ENCODE results near the gene GRM1.

GRM1 gene

DNA sequence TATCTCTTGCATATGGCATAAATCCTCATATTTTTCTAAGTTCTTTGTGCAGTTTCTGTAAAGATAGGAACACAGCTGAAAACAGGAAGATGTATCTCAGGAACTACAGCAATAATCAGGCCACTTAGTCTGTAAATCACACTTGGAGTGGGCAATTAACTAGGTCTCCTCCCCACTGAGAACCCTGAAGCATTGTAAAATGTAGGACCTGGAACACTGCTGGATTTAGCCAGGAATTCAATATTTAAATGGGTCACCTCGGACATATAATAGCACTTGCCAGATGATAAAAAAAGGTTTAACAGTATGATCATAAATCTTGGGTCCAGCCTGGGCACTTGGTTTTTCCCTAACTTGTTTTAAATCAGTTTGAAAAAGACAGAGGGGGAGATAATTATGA lies 155.0 kb downstream of the GRM1 start:
- H3K36me3 ChIP-seq (replicated peaks; ENCODE audit: low read depth, low read length): no peaks in the 10 kb centered on the region
- H2AFZ ChIP-seq (ENCODE audit: low read depth, low read length): no peak overlapping the region
- no peaks in the 10 kb centered on the region for H3K79me2 ChIP-seq (ENCODE audit: low read length)
- H3K4me3 ChIP-seq (ENCODE audit: low read length): no peak overlapping the region
- no peaks in the 10 kb centered on the region for H3K27me3 ChIP-seq (ENCODE audit: low read depth, low read length)
- TF ChIP-seq, protein P1, sequence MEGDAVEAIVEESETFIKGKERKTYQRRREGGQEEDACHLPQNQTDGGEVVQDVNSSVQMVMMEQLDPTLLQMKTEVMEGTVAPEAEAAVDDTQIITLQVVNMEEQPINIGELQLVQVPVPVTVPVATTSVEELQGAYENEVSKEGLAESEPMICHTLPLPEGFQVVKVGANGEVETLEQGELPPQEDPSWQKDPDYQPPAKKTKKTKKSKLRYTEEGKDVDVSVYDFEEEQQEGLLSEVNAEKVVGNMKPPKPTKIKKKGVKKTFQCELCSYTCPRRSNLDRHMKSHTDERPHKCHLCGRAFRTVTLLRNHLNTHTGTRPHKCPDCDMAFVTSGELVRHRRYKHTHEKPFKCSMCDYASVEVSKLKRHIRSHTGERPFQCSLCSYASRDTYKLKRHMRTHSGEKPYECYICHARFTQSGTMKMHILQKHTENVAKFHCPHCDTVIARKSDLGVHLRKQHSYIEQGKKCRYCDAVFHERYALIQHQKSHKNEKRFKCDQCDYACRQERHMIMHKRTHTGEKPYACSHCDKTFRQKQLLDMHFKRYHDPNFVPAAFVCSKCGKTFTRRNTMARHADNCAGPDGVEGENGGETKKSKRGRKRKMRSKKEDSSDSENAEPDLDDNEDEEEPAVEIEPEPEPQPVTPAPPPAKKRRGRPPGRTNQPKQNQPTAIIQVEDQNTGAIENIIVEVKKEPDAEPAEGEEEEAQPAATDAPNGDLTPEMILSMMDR (IDR thresholded peaks at IDR 0.05; ENCODE audit: low read depth, low read length): no peak
- TF ChIP-seq EZH2phosphoT487 (IDR thresholded peaks at IDR 0.05; ENCODE audit: low read depth): no peak
- H4K20me1 ChIP-seq (ENCODE audit: insufficient read depth, low read length): no peaks in the 10 kb centered on the region
- H3K9ac ChIP-seq (ENCODE audit: low read length): no peak overlapping the region
- no peak overlapping the region for H3K4me2 ChIP-seq (ENCODE audit: low read length)
- no peaks in the 10 kb centered on the region for H3K9me3 ChIP-seq (ENCODE audit: insufficient read depth, low read length)
- no peaks in the 10 kb centered on the region for H3K4me1 ChIP-seq (ENCODE audit: low read length)
- H3K27ac ChIP-seq (ENCODE audit: low read length): no peak overlapping the region

DNA sequence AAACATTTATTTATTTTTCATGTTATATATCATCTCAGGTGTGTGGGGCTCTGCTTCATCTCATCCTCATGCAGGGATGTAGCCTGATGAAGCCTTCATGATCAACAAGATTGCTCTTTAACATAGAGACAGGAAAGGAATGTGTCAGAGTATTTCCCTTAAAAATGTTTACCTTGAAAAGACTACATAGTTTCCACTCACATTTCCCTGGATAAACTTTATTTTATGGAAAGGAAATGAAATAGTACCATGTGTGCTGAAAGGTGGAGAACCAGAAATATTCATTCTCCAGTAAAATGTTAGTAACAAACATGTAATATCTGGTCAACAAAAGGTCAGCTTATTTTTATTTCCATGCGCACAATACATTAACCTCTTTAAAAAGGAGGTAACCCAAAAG lies 155.8 kb downstream of the GRM1 start:
- Histone ChIP-seq H3K27me3 (ENCODE audit: low read depth, low read length) (no peaks in the 10 kb centered on the region), H3K36me3 (replicated peaks; ENCODE audit: low read depth, low read length) (no peaks in the 10 kb centered on the region), H3K4me1 (ENCODE audit: low read length) (no peaks in the 10 kb centered on the region), H3K27ac (ENCODE audit: low read length) (no peak overlapping the region), H3K4me2 (ENCODE audit: low read length) (no peak overlapping the region), H3K4me3 (ENCODE audit: low read length) (no peak overlapping the region), H4K20me1 (ENCODE audit: insufficient read depth, low read length) (no peaks in the 10 kb centered on the region), H2AFZ (ENCODE audit: low read depth, low read length) (no peak overlapping the region), H3K79me2 (ENCODE audit: low read length) (no peaks in the 10 kb centered on the region), H3K9me3 (ENCODE audit: insufficient read depth, low read length) (no peaks in the 10 kb centered on the region), H3K9ac (ENCODE audit: low read length) (no peak overlapping the region)
- no peak for TF ChIP-seq EZH2phosphoT487 (IDR thresholded peaks at IDR 0.05; ENCODE audit: low read depth)
- TF ChIP-seq, protein P1 (IDR thresholded peaks at IDR 0.05; ENCODE audit: low read depth, low read length): no peak

GRCh38 chr6:146189131-146189530 lies 160.3 kb downstream of the GRM1 start:
- Histone ChIP-seq H3K4me3 (ENCODE audit: low read length) (no peak overlapping the region), H3K36me3 (replicated peaks; ENCODE audit: low read depth, low read length) (no peaks in the 10 kb centered on the region), H4K20me1 (ENCODE audit: insufficient read depth, low read length) (no peaks in the 10 kb centered on the region), H2AFZ (ENCODE audit: low read depth, low read length) (no peak overlapping the region), H3K4me1 (ENCODE audit: low read length) (no peaks in the 10 kb centered on the region), H3K9me3 (ENCODE audit: insufficient read depth, low read length) (no peaks in the 10 kb centered on the region), H3K79me2 (ENCODE audit: low read length) (no peaks in the 10 kb centered on the region), H3K4me2 (ENCODE audit: low read length) (no peak overlapping the region), H3K27ac (ENCODE audit: low read length) (no peak overlapping the region), H3K27me3 (ENCODE audit: low read depth, low read length) (no peaks in the 10 kb centered on the region), H3K9ac (ENCODE audit: low read length) (no peak overlapping the region)
- no peak for TF ChIP-seq EZH2phosphoT487 (IDR thresholded peaks at IDR 0.05; ENCODE audit: low read depth)
- TF ChIP-seq, protein P1 (IDR thresholded peaks at IDR 0.05; ENCODE audit: low read depth, low read length): no peak

DNA sequence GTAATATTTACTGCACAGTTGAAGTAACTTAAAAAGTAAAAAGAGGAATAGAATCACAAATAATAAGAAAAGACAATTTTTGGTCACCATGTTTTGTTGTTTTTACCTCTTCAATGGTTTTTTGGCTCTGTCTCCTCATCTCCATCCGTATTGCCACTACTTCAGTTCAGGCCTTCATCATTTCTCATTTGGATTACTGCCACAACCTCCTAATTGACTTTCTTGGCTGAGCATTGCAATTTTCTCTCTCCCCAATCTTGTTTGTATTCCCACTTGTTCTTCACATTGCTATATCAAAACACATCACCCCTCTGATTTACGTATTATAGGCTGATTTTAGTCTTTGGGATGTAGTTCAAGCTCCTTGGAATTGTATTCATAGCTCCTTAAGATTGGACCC lies 161.7 kb downstream of the GRM1 start:
- Histone ChIP-seq H3K4me1 (ENCODE audit: low read length) (no peaks in the 10 kb centered on the region), H3K79me2 (ENCODE audit: low read length) (no peaks in the 10 kb centered on the region), H2AFZ (ENCODE audit: low read depth, low read length) (no peak overlapping the region), H3K4me2 (ENCODE audit: low read length) (no peak overlapping the region), H4K20me1 (ENCODE audit: insufficient read depth, low read length) (no peaks in the 10 kb centered on the region), H3K9me3 (ENCODE audit: insufficient read depth, low read length) (no peaks in the 10 kb centered on the region), H3K4me3 (ENCODE audit: low read length) (no peak overlapping the region), H3K9ac (ENCODE audit: low read length) (no peak overlapping the region), H3K27me3 (ENCODE audit: low read depth, low read length) (no peaks in the 10 kb centered on the region), H3K27ac (ENCODE audit: low read length) (no peak overlapping the region), H3K36me3 (replicated peaks; ENCODE audit: low read depth, low read length) (no peaks in the 10 kb centered on the region)
- TF ChIP-seq, protein P1 (IDR thresholded peaks at IDR 0.05; ENCODE audit: low read depth, low read length): no peak
- TF ChIP-seq EZH2phosphoT487 (IDR thresholded peaks at IDR 0.05; ENCODE audit: low read depth): no peak

Measured in OCI-LY3 (cell line).